Measurements from ENCODE around the gene SERTAD2.

The SERTAD2 gene

DNA sequence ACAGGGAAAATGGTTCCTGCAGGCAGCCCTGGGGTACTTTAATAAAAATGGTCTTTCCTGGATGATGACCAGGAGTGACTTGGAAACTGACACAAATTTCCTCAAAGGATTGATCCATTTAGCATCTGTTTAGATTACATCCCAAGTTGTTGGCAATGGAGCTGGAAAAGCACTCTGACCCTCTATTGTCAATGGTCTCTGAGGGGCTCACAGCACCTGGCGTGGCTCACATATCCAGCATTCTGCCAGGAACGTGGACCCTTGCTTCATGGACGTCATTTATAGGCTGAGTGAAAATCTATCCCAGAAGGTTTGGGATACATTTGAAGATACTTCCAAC lies 43.8 kb downstream of the SERTAD2 start:
- no peak for DNase-seq (ENCODE audit: low read depth in 2 of 2, low spot score in 1 of 2)

DNA sequence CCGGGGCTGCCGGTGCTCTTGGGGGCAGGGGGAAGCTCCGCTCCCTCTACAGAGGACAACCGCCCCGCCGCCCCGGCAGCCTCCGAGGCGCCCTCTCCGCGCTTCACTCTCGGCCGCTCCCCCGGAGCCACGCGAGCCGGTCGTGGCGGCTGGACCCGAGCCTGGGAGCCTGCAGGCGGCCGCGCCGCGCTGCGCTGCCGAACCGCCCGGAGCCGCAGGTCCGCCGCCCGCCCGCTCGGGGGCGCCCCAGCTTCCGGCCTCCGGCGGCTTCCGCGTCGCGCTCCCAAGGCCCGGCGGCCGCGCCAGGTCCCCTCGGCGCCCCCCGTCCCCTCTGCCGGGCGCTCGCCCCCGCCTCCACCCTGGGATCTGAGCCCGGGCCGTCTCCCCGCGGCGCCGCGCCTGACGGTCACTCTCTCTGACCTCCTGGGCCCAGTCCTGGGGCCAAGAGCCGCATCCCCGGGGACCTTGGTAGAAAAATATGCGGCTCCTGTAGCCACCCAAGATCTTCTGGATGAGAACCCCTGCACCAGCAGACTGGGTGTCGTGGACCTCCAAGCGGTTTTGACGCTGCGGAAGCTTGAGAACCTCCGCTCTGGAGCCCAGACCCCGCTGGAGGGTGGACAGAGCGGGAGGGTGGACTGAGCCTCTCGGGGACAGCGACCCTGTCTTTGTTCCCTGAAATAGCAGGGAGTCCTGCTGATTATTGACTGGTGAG lies 44.3 kb downstream of the SERTAD2 start:
- peak in 1 of 2 donors; percentile 23 for DNase-seq (ENCODE audit: low read depth in 2 of 2, low spot score in 1 of 2)

DNA sequence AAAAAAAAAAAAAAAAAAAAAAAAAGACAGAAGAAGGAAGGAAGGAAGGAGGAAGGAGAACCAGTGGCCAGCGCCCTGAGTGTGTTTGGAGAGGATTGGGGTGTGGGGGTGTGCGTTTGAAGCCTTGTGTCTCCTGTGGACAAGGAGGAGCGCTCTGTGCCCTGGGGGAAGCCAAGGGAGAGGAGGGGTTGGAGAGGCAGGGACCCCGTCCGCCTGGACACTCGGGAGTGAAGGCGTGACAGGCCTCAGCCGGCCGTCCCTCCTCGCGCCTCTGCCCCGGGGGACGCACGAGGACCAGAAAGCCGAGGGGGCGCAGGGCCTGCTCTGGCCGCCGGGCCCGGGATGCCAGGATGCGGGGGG lies 44.9 kb downstream of the SERTAD2 start:
- DNase-seq (ENCODE audit: low read depth in 2 of 2, low spot score in 1 of 2), result no peak

GRCh38 chr2:64607381-64608304 lies 46.1 kb downstream of the SERTAD2 start:
- DNase-seq (ENCODE audit: low read depth in 2 of 2, low spot score in 1 of 2), result no peak

- DNase-seq (ENCODE audit: low read depth in 2 of 2, low spot score in 1 of 2), result peak; percentile 53 to 75
Observed at GRCh38 chr2:64606479-64607363, 47.0 kb downstream of the SERTAD2 start.

- DNase-seq (ENCODE audit: low read depth in 2 of 2, low spot score in 1 of 2), result no peak
Observed at GRCh38 chr2:64605991-64606478, 47.7 kb downstream of the SERTAD2 start.

DNA sequence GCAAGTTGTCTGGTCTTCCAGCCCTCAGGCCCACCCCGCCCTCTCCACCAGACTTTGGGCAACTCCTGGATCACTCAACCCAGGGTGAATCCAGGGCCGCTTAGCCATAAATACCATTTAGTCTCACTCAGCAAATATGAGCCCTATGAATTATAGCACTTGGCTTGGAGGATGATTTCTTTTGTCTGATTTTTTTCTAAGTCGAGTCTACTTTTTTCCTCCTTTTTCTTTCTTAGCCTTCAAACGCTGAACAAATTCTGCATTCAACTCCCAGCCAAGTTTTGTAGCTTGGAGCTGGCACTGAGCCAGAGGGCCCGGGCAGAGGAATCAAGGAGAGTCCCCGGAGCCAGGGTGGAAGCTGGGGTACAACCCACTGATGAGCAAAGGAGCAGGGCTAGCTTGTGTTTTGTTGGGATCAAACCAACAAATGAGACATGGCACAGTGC lies 48.7 kb downstream of the SERTAD2 start:
- no peak for DNase-seq (ENCODE audit: low read depth in 2 of 2, low spot score in 1 of 2)

DNA sequence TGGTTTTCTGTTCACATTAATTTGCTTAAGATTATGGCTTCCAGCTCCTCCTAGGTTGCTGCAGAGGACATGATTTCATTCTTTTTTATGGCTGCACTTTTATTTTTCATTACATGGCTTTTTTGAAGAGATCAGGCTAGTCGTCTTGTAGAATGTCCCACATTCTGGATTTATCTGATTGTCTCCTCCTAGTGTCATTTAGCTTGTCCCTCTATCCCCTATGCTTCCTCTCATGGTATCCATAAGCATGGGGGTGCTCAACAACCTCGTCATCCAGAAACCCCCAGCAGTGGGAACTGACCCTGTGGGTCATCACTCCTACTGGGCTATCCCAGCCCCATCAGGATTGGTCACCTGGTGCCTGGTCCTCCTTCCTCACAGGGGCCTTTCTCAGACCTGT lies 49.6 kb downstream of the SERTAD2 start:
- DNase-seq (ENCODE audit: low read depth in 2 of 2, low spot score in 1 of 2), result no peak

DNA sequence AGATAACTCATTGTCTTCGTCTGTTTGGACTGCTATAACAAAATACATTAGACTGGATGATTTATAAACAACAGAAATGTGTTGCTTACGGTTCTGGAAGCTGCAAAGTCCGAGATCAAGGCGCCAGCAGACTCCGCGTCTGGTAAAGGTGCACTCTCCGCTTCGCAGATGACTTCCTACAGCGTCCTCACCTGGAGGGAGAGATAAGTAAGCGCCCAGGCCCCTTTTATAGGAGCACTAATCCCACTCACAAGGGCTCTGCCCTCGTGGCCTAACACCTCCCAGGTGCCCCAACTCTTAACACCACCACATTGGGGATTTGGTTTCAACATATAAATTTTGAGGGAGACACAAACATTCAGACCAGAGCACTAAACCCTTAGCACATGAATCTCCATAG lies 51.3 kb downstream of the SERTAD2 start:
- no peak for DNase-seq (ENCODE audit: low read depth in 2 of 2, low spot score in 1 of 2)

DNA sequence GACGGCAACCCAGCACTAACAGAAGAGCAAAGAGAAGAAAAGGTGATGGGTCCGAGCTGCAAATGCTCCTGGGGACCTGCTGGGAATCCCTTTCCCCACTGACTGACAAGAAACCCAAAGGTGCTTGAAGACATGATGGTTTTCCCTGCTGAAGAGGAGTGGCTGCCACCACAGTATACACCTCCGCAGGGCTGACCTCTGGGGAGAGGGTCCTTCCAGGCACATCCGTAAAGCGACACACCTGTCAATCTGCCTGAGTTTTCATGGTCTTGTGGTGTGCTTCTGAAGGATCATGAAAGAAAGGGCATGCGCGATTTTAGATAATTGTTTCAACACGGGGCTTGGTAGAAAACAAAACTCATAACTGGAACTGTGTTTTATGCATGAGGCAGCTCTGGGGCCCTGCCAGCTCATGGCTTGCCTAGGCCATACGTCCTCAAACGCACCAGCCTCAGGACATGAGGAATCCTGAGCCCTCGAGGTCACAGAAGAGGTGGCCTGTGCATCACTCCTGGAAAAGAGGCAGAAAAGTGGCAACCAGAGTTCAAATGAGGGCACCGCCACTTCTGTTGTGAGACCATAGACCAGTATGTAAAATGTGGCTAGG lies 51.8 kb downstream of the SERTAD2 start:
- no peak for DNase-seq (ENCODE audit: low read depth in 2 of 2, low spot score in 1 of 2)

DNA sequence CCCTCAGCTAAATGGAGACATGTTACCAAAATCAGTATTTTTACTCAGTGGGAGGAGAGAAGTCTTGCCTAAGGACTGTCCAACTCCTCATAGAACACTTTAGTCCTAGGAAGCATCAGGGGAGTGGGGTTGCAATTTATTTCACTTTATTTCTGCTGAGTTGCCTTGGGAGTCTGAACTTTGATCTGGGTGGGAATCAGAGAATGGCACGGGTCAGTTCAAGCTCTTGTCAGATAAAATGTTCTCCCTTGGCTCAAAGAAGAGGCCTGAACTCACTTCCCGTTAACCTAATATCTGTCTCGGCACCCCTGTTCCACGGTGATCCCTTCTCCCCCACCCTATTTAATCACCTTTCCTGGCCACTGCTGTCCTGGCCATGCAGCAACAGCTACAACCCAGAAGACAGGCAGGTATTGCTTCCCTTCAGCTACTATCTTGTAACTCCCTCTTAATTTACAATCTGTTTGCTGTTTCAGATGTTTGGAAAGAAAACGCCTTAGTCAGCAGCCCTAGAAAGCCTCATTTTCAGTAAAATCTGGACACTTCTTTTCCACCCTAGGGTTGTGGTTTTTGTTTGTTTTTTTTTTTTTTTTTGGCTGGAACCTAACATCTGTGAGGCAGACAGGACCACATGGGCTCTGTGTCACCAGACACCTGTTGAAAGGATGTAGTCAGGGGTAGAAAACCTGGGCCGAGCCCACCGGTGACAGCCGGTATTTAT lies 52.5 kb downstream of the SERTAD2 start:
- no peak for DNase-seq (ENCODE audit: low read depth in 2 of 2, low spot score in 1 of 2)

DNA sequence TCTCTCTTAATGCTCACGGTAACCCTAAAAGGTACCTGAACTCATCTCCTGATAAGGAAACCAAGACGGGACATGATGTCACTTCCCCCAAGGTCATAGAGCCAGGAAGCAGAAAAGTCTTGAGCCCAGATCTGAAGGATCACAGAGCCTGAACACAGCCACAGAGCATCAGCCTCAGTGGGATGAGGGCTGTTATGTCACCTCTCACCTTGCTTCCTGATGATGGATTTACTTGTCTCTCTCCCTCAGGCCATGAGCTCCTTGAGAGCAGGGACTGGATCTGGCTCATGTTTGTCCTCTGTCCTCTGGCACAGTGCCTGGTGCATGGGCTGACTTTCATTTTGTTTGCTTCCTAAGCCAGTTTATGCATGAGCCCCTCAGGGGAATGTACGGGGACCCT lies 54.2 kb downstream of the SERTAD2 start:
- no peak for DNase-seq (ENCODE audit: low read depth in 2 of 2, low spot score in 1 of 2)

GRCh38 chr2:64598226-64598625 lies 55.5 kb downstream of the SERTAD2 start:
- no peak for DNase-seq (ENCODE audit: low read depth in 2 of 2, low spot score in 1 of 2)

- DNase-seq (ENCODE audit: low read depth in 2 of 2, low spot score in 1 of 2), result no peak
Observed at GRCh38 chr2:64595397-64596176, 58.1 kb downstream of the SERTAD2 start.

- no peak for DNase-seq (ENCODE audit: low read depth in 2 of 2, low spot score in 1 of 2)
Observed at GRCh38 chr2:64594226-64594989, 59.3 kb downstream of the SERTAD2 start.

DNA sequence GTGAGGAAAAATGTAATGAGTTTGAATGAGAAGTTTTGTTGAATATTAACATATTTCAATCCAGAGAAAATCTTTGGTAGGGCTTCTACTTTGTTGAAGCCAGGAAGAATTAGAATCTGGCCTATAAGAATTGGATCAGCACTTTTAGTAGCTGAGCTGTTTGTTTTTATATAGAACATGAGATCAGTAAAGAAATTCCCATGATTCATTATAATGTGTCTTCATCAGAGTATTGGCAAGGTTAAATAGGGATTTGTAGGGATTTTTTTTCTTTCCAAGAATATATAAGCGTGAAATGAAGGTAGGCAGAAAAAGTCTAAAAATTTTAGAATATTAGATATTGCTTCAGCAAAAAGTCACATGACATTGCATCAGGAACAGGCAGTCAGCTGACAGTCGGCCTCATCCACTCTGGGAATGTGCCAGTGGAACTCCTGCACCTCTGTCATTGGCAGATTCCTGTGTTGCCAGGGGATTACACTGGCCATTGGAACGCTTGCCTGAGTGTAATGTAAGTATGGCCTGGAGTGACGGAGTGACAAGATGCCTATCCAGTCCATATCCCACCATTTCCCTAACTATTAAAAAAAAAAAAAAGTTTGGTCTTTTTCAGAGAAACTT lies 60.6 kb downstream of the SERTAD2 start:
- no peak for DNase-seq (ENCODE audit: low read depth in 2 of 2, low spot score in 1 of 2)

GRCh38 chr2:64591188-64591587 lies 62.5 kb downstream of the SERTAD2 start:
- DNase-seq (ENCODE audit: low read depth in 2 of 2, low spot score in 1 of 2), result no peak

DNA sequence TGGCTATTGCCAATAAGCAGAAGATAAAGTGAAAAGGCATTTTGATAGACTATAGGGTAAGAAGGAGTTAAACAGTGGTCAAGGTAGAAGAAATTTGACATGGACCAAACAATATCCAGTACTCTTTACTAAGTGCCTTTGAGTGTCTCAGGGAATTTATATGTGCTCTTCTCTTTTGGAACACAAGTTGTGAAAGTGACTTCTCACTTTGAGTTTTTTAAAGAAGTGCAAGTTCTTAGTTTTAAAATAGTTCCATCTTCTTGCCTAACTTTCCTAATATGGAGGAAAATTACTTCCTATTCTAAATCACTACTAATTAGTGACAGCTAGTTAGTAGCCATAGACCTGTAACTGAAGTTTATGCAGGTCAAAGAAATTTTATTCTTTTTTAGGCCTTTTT lies 66.2 kb downstream of the SERTAD2 start:
- no peak for DNase-seq (ENCODE audit: low read depth in 2 of 2, low spot score in 1 of 2)

Data from stimulated activated CD8-positive, alpha-beta memory T cell treated with anti-CD3 and anti-CD28 coated beads, Interleukin-4, amount 100 ng/mL, for 4 hours (primary cell).